ENCODE data around the gene LDHB. TPM values are rescaled to one million over a fixed set of nuclear protein-coding genes. Genes with fewer than 3 reads are reported as not detected.
"Not testable (repeated sequence)": the region's sequence is repeated elsewhere in the genome, so short reads cannot be mapped to it uniquely, and the experiment has no call there.

LDHB gene
- total RNA-seq, 1 experiment from 2014 or later = 1,752 TPM

GRCh38 chr12:21675096-21675495 is 17.5 kb upstream of the LDHB start:
- BruUV-seq (replicated peaks) = no TSS peak
- no peak for DNase-seq
- H3K4me1 Mint-ChIP-seq (ENCODE audit: low read depth, unreplicated experiment) = peaks cover 29% of the 10 kb centered on the region
- Histone ChIP-seq H3K4me1 (peaks cover 9% of the 10 kb centered on the region), H3K27me3 (replicated peaks; ENCODE audit: control insufficient read depth, insufficient read depth, low read length) (no peaks in the 10 kb centered on the region), H3K36me3 (ENCODE audit: control insufficient read depth, insufficient read depth, low read length) (no peaks in the 10 kb centered on the region; the same call in 1 of the 2 replicates), H3K4me3 (ENCODE audit: low read depth, low read length) (no peak overlapping the region), H3K9me3 (no peaks in the 10 kb centered on the region)
- no peaks in the 10 kb centered on the region for H3K36me3 Mint-ChIP-seq (ENCODE audit: insufficient read depth, unreplicated experiment)
- ChIA-PET CTCF (no interaction called here), POLR2A (no interaction called here)
- H3K9me3 Mint-ChIP-seq (ENCODE audit: unreplicated experiment) = no peaks in the 10 kb centered on the region
- intact Hi-C loops (cut with micrococcal nuclease; ENCODE audit: unreplicated experiment) = no loop called here
- H3K4me3 Mint-ChIP-seq (ENCODE audit: unreplicated experiment) = no peak overlapping the region
- H3K27ac Mint-ChIP-seq (ENCODE audit: unreplicated experiment) = no peak overlapping the region
- H3K27me3 Mint-ChIP-seq (ENCODE audit: insufficient read depth, unreplicated experiment) = no peaks in the 10 kb centered on the region
- no peak for TF ChIP-seq CTCF (IDR thresholded peaks at IDR 0.05; ENCODE audit: insufficient read depth in 1 of 2, low read depth in 1 of 2, low read length in 1 of 2, severe bottlenecking in 1 of 2, unreplicated experiment in 1 of 2)

GRCh38 chr12:21673830-21674552 is 16.3 kb upstream of the LDHB start:
- H3K27me3 Mint-ChIP-seq (ENCODE audit: insufficient read depth, unreplicated experiment); H3K4me3 Mint-ChIP-seq (ENCODE audit: unreplicated experiment); H3K4me3 ChIP-seq (ENCODE audit: low read depth, low read length); CTCF ChIA-PET; POLR2A ChIA-PET; H3K9me3 ChIP-seq; intact Hi-C loops (cut with micrococcal nuclease; ENCODE audit: unreplicated experiment); H3K36me3 ChIP-seq (ENCODE audit: control insufficient read depth, insufficient read depth, low read length); H3K9me3 Mint-ChIP-seq (ENCODE audit: unreplicated experiment); H3K27me3 ChIP-seq (replicated peaks; ENCODE audit: control insufficient read depth, insufficient read depth, low read length); H3K4me1 ChIP-seq; DNase-seq; H3K27ac Mint-ChIP-seq (ENCODE audit: unreplicated experiment); H3K36me3 Mint-ChIP-seq (ENCODE audit: insufficient read depth, unreplicated experiment); BruUV-seq (replicated peaks): not testable (repeated sequence)
- peaks cover 22% of the 10 kb centered on the region for H3K4me1 Mint-ChIP-seq (ENCODE audit: low read depth, unreplicated experiment)

- ChIA-PET POLR2A (interaction anchor here (0.6 kb wide), 1 partner anchor 9 kb away, joined by 3 read pairs; no protein-coding TSS in a partner anchor), CTCF (interaction anchor here (1.0 kb wide), 1 partner anchor 8 kb away, joined by 4 read pairs; no protein-coding TSS in a partner anchor)
- no peaks in the 10 kb centered on the region for H3K27me3 Mint-ChIP-seq (ENCODE audit: insufficient read depth, unreplicated experiment)
- TF ChIP-seq CTCF (IDR thresholded peaks at IDR 0.05; ENCODE audit: insufficient read depth in 1 of 2, low read depth in 1 of 2, low read length in 1 of 2, severe bottlenecking in 1 of 2, unreplicated experiment in 1 of 2) = no peak
- intact Hi-C loops (cut with micrococcal nuclease; ENCODE audit: unreplicated experiment) = no loop called here
- no TSS peak for BruUV-seq (replicated peaks)
- no peaks in the 10 kb centered on the region for H3K9me3 ChIP-seq
- no peaks in the 10 kb centered on the region for H3K27me3 ChIP-seq (replicated peaks; ENCODE audit: control insufficient read depth, insufficient read depth, low read length)
- H3K9me3 Mint-ChIP-seq (ENCODE audit: unreplicated experiment) = peaks cover 9% of the 10 kb centered on the region
- H3K4me1 ChIP-seq = peaks cover 14% of the 10 kb centered on the region
- no peak for DNase-seq
- H3K27ac Mint-ChIP-seq (ENCODE audit: unreplicated experiment) = no peak overlapping the region
- peaks cover 35% of the 10 kb centered on the region for H3K4me1 Mint-ChIP-seq (ENCODE audit: low read depth, unreplicated experiment)
- no peak overlapping the region for H3K4me3 ChIP-seq (ENCODE audit: low read depth, low read length)
- no peaks in the 10 kb centered on the region for H3K36me3 Mint-ChIP-seq (ENCODE audit: insufficient read depth, unreplicated experiment)
- no peaks in the 10 kb centered on the region; the same call in 1 of the 2 replicates for H3K36me3 ChIP-seq (ENCODE audit: control insufficient read depth, insufficient read depth, low read length)
- no peak overlapping the region for H3K4me3 Mint-ChIP-seq (ENCODE audit: unreplicated experiment)
These were observed 14.5 kb upstream of the LDHB start for GRCh38 chr12:21672146-21672545.

Data from Caco-2 (cell line).